Measurements from ENCODE around the gene IGDCC3. TPM values are rescaled to one million over a fixed set of nuclear protein-coding genes. Genes with fewer than 3 reads are reported as not detected.
"Not testable (repeated sequence)": the region's sequence is repeated elsewhere in the genome, so short reads cannot be mapped to it uniquely, and the experiment has no call there.

IGDCC3 gene
- total RNA-seq, 4 donors from 2014 or later: 0.82 to 5.5 TPM; not detected in 2

- Histone ChIP-seq H3K36me3 (no peaks in the 10 kb centered on the region), H3K27ac (no peak overlapping the region), H3K4me3 (no peak overlapping the region), H3K9me3 (no peaks in the 10 kb centered on the region), H3K27me3 (no peaks in the 10 kb centered on the region), H3K4me1 (no peaks in the 10 kb centered on the region)
- TF ChIP-seq POLR2A (IDR thresholded peaks at IDR 0.05): no peak
- TF ChIP-seq, protein P1, sequence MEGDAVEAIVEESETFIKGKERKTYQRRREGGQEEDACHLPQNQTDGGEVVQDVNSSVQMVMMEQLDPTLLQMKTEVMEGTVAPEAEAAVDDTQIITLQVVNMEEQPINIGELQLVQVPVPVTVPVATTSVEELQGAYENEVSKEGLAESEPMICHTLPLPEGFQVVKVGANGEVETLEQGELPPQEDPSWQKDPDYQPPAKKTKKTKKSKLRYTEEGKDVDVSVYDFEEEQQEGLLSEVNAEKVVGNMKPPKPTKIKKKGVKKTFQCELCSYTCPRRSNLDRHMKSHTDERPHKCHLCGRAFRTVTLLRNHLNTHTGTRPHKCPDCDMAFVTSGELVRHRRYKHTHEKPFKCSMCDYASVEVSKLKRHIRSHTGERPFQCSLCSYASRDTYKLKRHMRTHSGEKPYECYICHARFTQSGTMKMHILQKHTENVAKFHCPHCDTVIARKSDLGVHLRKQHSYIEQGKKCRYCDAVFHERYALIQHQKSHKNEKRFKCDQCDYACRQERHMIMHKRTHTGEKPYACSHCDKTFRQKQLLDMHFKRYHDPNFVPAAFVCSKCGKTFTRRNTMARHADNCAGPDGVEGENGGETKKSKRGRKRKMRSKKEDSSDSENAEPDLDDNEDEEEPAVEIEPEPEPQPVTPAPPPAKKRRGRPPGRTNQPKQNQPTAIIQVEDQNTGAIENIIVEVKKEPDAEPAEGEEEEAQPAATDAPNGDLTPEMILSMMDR (IDR thresholded peaks at IDR 0.05): no peak
- intact Hi-C loops (cut with DNase I; ENCODE audit: low total_unique reads): no loop called here
- no peak for DNase-seq
Measured at GRCh38 chr15:65349338-65349737, 28.5 kb downstream of the IGDCC3 start.

DNA sequence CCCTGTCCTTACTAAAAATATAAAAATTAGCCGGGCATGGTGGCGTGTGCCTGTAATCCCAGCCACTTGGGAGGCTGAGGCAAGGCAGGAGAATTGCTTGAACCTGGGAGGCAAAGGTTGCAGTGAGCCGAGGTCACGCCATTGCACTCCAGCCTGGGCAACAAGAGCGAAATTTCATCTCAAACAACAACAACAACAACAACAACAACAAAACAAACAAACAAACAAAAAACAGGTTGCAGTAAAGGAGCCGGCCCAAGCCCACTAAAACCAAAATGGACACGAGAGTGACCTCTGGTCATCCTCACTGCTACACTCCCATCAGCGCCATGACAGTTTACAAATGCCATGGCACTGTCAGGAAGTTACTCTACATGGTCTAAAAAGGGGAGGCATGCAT is 30.0 kb downstream of the IGDCC3 start:
- H3K4me3 ChIP-seq; intact Hi-C loops (cut with DNase I; ENCODE audit: low total_unique reads); H3K27me3 ChIP-seq; DNase-seq; H3K4me1 ChIP-seq; H3K36me3 ChIP-seq; H3K27ac ChIP-seq; H3K9me3 ChIP-seq: not testable (repeated sequence)

DNA sequence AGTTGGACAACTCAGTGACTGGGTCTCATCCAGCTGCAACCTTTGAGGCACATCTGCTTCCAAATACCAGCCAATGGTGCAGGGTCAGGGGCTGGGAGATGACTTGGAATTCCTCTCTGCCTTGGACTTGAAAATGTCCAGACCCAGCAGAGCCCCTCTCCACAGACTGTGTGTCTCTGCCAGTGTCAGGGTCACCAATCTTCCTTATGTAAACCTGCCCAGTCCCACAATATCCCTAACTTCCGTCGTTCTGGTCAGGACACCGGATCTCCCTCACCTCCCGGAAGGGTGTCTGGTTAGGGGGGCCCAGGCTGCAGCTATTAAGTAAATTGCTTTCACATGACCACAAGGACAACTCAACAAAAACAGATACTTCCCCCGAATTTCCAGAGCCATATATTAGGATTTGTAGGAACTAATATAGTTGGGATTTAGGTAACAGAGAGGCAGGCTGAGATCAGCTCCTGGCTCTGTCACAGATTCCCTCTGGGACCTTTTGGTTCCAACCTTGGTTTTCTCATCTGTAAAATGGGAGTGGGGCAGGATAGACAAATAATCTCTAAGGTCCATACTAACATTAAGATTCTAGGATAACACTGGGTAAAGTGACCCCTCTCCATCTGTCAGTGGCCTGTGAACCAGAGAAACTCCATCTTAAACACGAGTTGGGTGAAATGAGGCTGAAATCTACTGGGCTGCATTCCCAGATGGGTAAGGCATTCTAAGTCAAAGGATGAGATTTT is 30.8 kb downstream of the IGDCC3 start:
- Histone ChIP-seq H3K9me3 (no peaks in the 10 kb centered on the region), H3K27ac (no peak overlapping the region), H3K4me1 (no peaks in the 10 kb centered on the region), H3K27me3 (no peaks in the 10 kb centered on the region), H3K36me3 (no peaks in the 10 kb centered on the region), H3K4me3 (no peak overlapping the region)
- TF ChIP-seq POLR2A (IDR thresholded peaks at IDR 0.05): no peak
- TF ChIP-seq, protein P1 (IDR thresholded peaks at IDR 0.05): no peak
- no peak for DNase-seq
- intact Hi-C loops (cut with DNase I; ENCODE audit: low total_unique reads): no loop called here

- intact Hi-C loops (cut with DNase I; ENCODE audit: low total_unique reads): no loop called here
- no peaks in the 10 kb centered on the region for H3K36me3 ChIP-seq
- H3K4me1 ChIP-seq: no peaks in the 10 kb centered on the region
- DNase-seq: no peak
- H3K27me3 ChIP-seq: no peaks in the 10 kb centered on the region
- H3K4me3 ChIP-seq: no peak overlapping the region
- no peak overlapping the region for H3K27ac ChIP-seq
- TF ChIP-seq, protein P1 (IDR thresholded peaks at IDR 0.05): no peak
- TF ChIP-seq POLR2A (IDR thresholded peaks at IDR 0.05): no peak
- no peaks in the 10 kb centered on the region for H3K9me3 ChIP-seq
Measured at GRCh38 chr15:65344914-65345275, 32.9 kb downstream of the IGDCC3 start.

DNA sequence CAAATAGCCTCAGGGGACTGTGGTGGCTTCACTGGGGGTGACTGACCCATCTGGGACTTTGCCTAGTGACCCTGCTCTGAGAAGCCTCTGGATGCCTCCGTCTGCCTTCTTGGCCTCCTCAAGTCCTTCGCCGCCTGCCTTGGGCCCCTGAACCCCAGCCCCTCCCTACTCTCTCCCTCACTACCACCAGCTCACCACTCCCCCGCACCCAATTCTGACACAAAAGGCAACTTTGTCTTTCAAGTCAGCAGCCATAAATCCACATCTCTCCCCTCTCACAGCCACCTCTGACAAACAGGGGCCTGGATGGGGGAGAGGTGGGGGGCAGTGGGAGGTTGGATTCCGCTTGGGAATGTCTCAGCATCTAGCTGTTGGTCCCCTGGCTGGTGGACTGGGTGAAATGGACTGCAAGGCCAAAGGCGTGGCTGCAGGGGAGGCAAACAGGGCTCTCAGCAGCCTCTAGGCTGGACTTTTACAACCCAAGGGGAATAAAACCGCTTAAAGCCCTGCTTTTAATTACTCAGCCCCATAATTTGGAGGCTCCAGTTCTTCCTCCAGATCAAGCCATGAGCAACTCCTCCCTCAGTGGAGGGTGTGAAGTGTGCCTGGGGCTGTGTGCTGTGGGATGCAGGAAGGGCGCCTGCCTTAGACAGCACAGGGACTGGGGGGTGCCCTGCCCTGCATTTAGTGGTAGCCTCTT is 33.4 kb downstream of the IGDCC3 start:
- H3K36me3 ChIP-seq: no peaks in the 10 kb centered on the region
- H3K4me3 ChIP-seq: no peak overlapping the region
- H3K27ac ChIP-seq: no peak overlapping the region
- TF ChIP-seq, protein P1 (IDR thresholded peaks at IDR 0.05): no peak
- no peaks in the 10 kb centered on the region for H3K9me3 ChIP-seq
- intact Hi-C loops (cut with DNase I; ENCODE audit: low total_unique reads): no loop called here
- DNase-seq: no peak
- H3K27me3 ChIP-seq: no peaks in the 10 kb centered on the region
- no peaks in the 10 kb centered on the region for H3K4me1 ChIP-seq

All from uterus (tissue), 4 donors.